Measurements from ENCODE around the gene VEGFA. TPM values are rescaled to one million over a fixed set of nuclear protein-coding genes. Genes with fewer than 3 reads are reported as not detected.

VEGFA gene
- total and polyA plus RNA-seq, 2 of the 8 experiments (the other 6 are each of a cell fraction or from before 2014, with no cell fraction given) = 42.2 to 58.5 TPM

- H3K27ac ChIP-seq (ENCODE audit: low read depth, low read length) = peak overlapping the region; percentile 51
- 2% methylated on average over 22 of the region's 48 CpGs; no CpG with 5 or more reads in 1 of the 2 experiments for WGBS, 2 experiments (ENCODE audit: extremely low coverage in 1 of 2, insufficient coverage in 1 of 2, insufficient read length in 1 of 2, insufficient replicate concordance in 2 of 2, low coverage in 1 of 2, low lambda C conversion rate in 2 of 2, missing lambda C conversion rate in 1 of 2)
- TF ChIP-seq KDM4A (IDR thresholded peaks at IDR 0.05; ENCODE audit: low read depth, low read length, severe bottlenecking) = peak; percentile 24
- TF ChIP-seq TAF1 (IDR thresholded peaks at IDR 0.05; ENCODE audit: low read depth, low read length) = peak; percentile 59; the same call in 1 of the 2 replicates
- TF ChIP-seq POLR2A (IDR thresholded peaks at IDR 0.05; ENCODE audit: control extremely low read depth in 1 of 2, low read depth in 2 of 2, low read length in 2 of 2) = peak in 1 of 2 experiments; percentile 70; a peak in 1 of 3 replicates
- no peak for TF ChIP-seq SIRT6 (IDR thresholded peaks at IDR 0.05; ENCODE audit: low read length)
- TF ChIP-seq CEBPB (IDR thresholded peaks at IDR 0.05; ENCODE audit: low read depth, low read length) = 0 out of 2 replicates have a peak, but pooled peaks have one; percentile 3
- no peak for TF ChIP-seq HDAC2 (IDR thresholded peaks at IDR 0.05; ENCODE audit: borderline replicate concordance in 1 of 2, low read depth in 2 of 2, low read length in 2 of 2)
- TF ChIP-seq ATF2 (IDR thresholded peaks at IDR 0.05; ENCODE audit: low read length) = no peak
- no peak for TF ChIP-seq BRCA1 (IDR thresholded peaks at IDR 0.05; ENCODE audit: low read depth, low read length)
- TF ChIP-seq EZH2 (IDR thresholded peaks at IDR 0.05; ENCODE audit: low read depth, low read length, severe bottlenecking) = no peak
These were observed 2.1 kb downstream of the VEGFA start for GRCh38 chr6:43771858-43772680.

More at GRCh38 chr6:43771858-43772680, 2.1 kb downstream of the VEGFA start:
- Histone ChIP-seq H4K8ac (ENCODE audit: extremely low read depth, insufficient read depth, low read length) (peak overlapping the region; percentile 96), H3K9me3 (ENCODE audit: insufficient read depth in 2 of 2, low read depth in 1 of 2, low read length in 1 of 2) (no peaks in the 10 kb centered on the region), H3K56ac (replicated peaks; ENCODE audit: insufficient read length, low read depth, low read length) (no peak overlapping the region), H3K4me2 (ENCODE audit: insufficient read depth in 1 of 2, low read depth in 2 of 2, low read length in 2 of 2) (peak overlapping the region; percentile 88 to 90), H2BK12ac (ENCODE audit: low read depth, low read length) (peak overlapping the region; percentile 44; the same call in 1 of the 2 replicates), H2BK120ac (replicated peaks; ENCODE audit: low read depth, low read length) (no peak overlapping the region), H3K79me2 (ENCODE audit: control insufficient read depth in 1 of 2, insufficient read depth in 2 of 2, low read length in 2 of 2) (peaks cover 3 to 64% of the 10 kb centered on the region in 2 experiments; a peak in 3 of 4 replicates), H4K91ac (replicated peaks; ENCODE audit: insufficient read length, low read length) (peak overlapping the region; percentile 86), H3K36me3 (ENCODE audit: control insufficient read depth in 2 of 4, insufficient read depth in 4 of 4, low read length in 3 of 4) (peaks cover 0 to 4% (median 3%) of the 10 kb centered on the region in 4 experiments; a peak in 4 of 8 replicates), H3K4me1 (replicated peaks in 1 of 4; ENCODE audit: control insufficient read depth in 3 of 4, insufficient read depth in 4 of 4, low read length in 3 of 4) (peaks cover 0 to 29% (median 20%) of the 10 kb centered on the region in 4 experiments; a peak in 6 of 7 replicates), H2BK5ac (ENCODE audit: low read depth, low read length) (peak overlapping the region; percentile 85; the same call in 1 of the 2 replicates), H4K5ac (ENCODE audit: insufficient read length, low read depth, low read length) (peak overlapping the region; percentile 11), H3K4me3 (ENCODE audit: extremely low read depth in 1 of 4, insufficient read depth in 2 of 4, low read depth in 3 of 4, low read length in 4 of 4) (peak overlapping the region; percentile 77 to 91 (median 85)), H2AK5ac (ENCODE audit: low read depth, low read length) (peak overlapping the region; percentile 92; the same call in 1 of the 2 replicates), H4K20me1 (replicated peaks in 1 of 2; ENCODE audit: control insufficient read depth in 1 of 2, insufficient read depth in 2 of 2, low read length in 2 of 2) (peaks cover 5% of the 10 kb centered on the region in 2 experiments), H3K14ac (ENCODE audit: insufficient read length) (no peak overlapping the region), H3K4ac (replicated peaks; ENCODE audit: insufficient read length, low read depth, low read length) (peak overlapping the region; percentile 45), H3K23ac (ENCODE audit: insufficient read length) (no peak overlapping the region), H3K9ac (replicated peaks in 1 of 4; ENCODE audit: extremely low read depth in 1 of 4, low read depth in 3 of 4, low read length in 3 of 4) (peak overlapping the region; percentile 75 to 92 (median 84)), H3K23me2 (ENCODE audit: low read depth, low read length) (peaks cover 9% of the 10 kb centered on the region), H2BK15ac (ENCODE audit: low read length) (peak overlapping the region; percentile 84), H2AFZ (ENCODE audit: low read length) (no peak overlapping the region), H3K79me1 (ENCODE audit: low read depth, low read length) (peaks cover 20% of the 10 kb centered on the region), H3K27me3 (replicated peaks in 1 of 4; ENCODE audit: control insufficient read depth in 3 of 4, extremely low read depth in 1 of 4, insufficient read depth in 3 of 4, low read length in 3 of 4) (no peaks in the 10 kb centered on the region; a peak in 1 of 7 replicates), H3K18ac (ENCODE audit: extremely low read depth, low read length) (peak overlapping the region; percentile 41), H2BK20ac (ENCODE audit: low read length) (no peak overlapping the region; the same call in 1 of the 2 replicates)
- POLR2A ChIA-PET (ENCODE audit: partially characterized antibody) = interaction anchor here (0.7 to 3.7 kb wide), 25 partner anchors 11 to 307 kb away, joined by 3 to 35 read pairs (median 3); partner anchors contain the start of gene GTPBP2
- FAIRE-seq (no peak), DNase-seq (ENCODE audit: low read depth in 1 of 2, low spot score in 2 of 2) (peak in 1 of 2 experiments; percentile 78)
- CTCF ChIA-PET (ENCODE audit: partially characterized antibody) = interaction anchor here (0.6 to 7.1 kb wide), 23 partner anchors 10 to 307 kb away, joined by 3 to 78 read pairs (median 10); no protein-coding TSS in a partner anchor
